H1 (cell line): Measurements from ENCODE around the gene ZNF280C. TPM values are rescaled to one million over a fixed set of nuclear protein-coding genes. Genes with fewer than 3 reads are reported as not detected.
A peak's percentile ranks its signal among the peaks of the same experiment; 100 is the strongest.

Experiments used
- CTCF ChIA-PET: fragments of 300-600 bp; sonication (Branson Sonifier 250); formaldehyde crosslinking; loops from one replicate; lab custom pipeline; 2021; ENCODE audit not compliant: partially characterized antibody; lab: Charles Lee
- POLR2A ChIA-PET: fragments of 300-600 bp; sonication (Branson Sonifier 250); formaldehyde crosslinking; loops from one replicate; lab custom pipeline; 2021; ENCODE audit warnings: inconsistent platforms; ENCODE audit not compliant: partially characterized antibody; lab: Charles Lee
- DNase-seq, 2 experiments: peaks; one replicate each; pipeline versions ENCODE4 v3.0.0 to v3.0.0-alpha.2; 2010 to 2022; ENCODE audit warnings: low spot score in 2 of 2, low read depth in 1 of 2, mixed read lengths in 1 of 2
- FAIRE-seq: peaks from 2 replicates; lab custom pipeline; 2011; peaks lifted over from hg19 to GRCh38; lab: Jason Lieb, UNC
- H2AFZ ChIP-seq: 2 replicates; pipeline ENCODE4 v1.8.1; 2012; ENCODE audit warnings: low read length, inconsistent platforms
- H2AK5ac ChIP-seq: 2 replicates; pipeline ENCODE4 v1.6.1; 2013; ENCODE audit warnings: low read depth, low read length
- H2BK120ac ChIP-seq: replicated peaks from 2 replicates; pipeline ENCODE3; 2013; ENCODE audit warnings: low read depth, low read length, inconsistent platforms
- H2BK12ac ChIP-seq: 2 replicates; pipeline ENCODE4 v1.6.1; 2013; ENCODE audit warnings: low read depth, low read length
- H2BK15ac ChIP-seq: 2 replicates; pipeline ENCODE4 v1.6.1; 2013; ENCODE audit warnings: low read length
- H2BK20ac ChIP-seq: 2 replicates; pipeline ENCODE4 v1.6.1; 2013; ENCODE audit warnings: low read length
- H2BK5ac ChIP-seq: 2 replicates; pipeline ENCODE4 v1.6.1; 2013; ENCODE audit warnings: low read depth, low read length
- H3K14ac ChIP-seq: 2 replicates; pipeline ENCODE4 v1.6.1; 2013; ENCODE audit warnings: inconsistent platforms; ENCODE audit not compliant: insufficient read length
- H3K18ac ChIP-seq: 2 replicates; pipeline ENCODE4 v1.6.1; 2013; ENCODE audit warnings: low read length; ENCODE audit errors: extremely low read depth
- H3K23ac ChIP-seq: 2 replicates; pipeline ENCODE4 v1.6.1; 2013; ENCODE audit warnings: inconsistent platforms; ENCODE audit not compliant: insufficient read length
- H3K23me2 ChIP-seq: 2 replicates; pipeline ENCODE4 v1.6.1; 2013; ENCODE audit warnings: low read depth, low read length
- H3K27ac ChIP-seq: 2 replicates; pipeline ENCODE4 v1.6.1; 2011; ENCODE audit warnings: low read depth, low read length, inconsistent platforms
- H3K27me3 ChIP-seq, 4 experiments: replicated peaks in 1 of 4; 1 replicate in 1 of 4; 2 replicates in 3 of 4; pipeline versions ENCODE4 v1.6.1 to v1.8.1; 2011 to 2013; ENCODE audit warnings: low read length in 3 of 4, mild to moderate bottlenecking in 3 of 4, inconsistent platforms in 2 of 4, mixed read lengths in 2 of 4, moderate library complexity in 1 of 4; ENCODE audit not compliant: control insufficient read depth in 3 of 4, insufficient read depth in 3 of 4; ENCODE audit errors: extremely low read depth in 1 of 4
- H3K36me3 ChIP-seq, 4 experiments: 2 replicates each; pipeline versions ENCODE4 v1.6.1 to v1.8.1; 2011 to 2013; ENCODE audit warnings: mild to moderate bottlenecking in 4 of 4, low read length in 3 of 4, moderate library complexity in 2 of 4, control low read depth in 1 of 4, inconsistent platforms in 1 of 4; ENCODE audit not compliant: insufficient read depth in 4 of 4, control insufficient read depth in 2 of 4
- H3K4ac ChIP-seq: replicated peaks from 2 replicates; pipeline ENCODE3; 2013; ENCODE audit warnings: low read length, low read depth, mixed read lengths, inconsistent platforms; ENCODE audit not compliant: insufficient read length
- H3K4me1 ChIP-seq, 4 experiments: replicated peaks in 1 of 4; 1 replicate in 1 of 4; 2 replicates in 3 of 4; pipeline versions ENCODE4 v1.6.1 to v1.8.1; 2011 to 2013; ENCODE audit warnings: low read length in 3 of 4, inconsistent platforms in 2 of 4, mixed read lengths in 1 of 4; ENCODE audit not compliant: insufficient read depth in 4 of 4, control insufficient read depth in 3 of 4
- H3K4me2 ChIP-seq, 2 experiments: 2 replicates each; pipeline versions ENCODE4 v1.6.1 to v1.8.1; 2011 to 2013; ENCODE audit warnings: low read depth in 2 of 2, low read length in 2 of 2, control low read depth in 1 of 2, inconsistent platforms in 1 of 2, mild to moderate bottlenecking in 1 of 2; ENCODE audit not compliant: insufficient read depth in 1 of 2
- H3K4me3 ChIP-seq, 4 experiments: fragments of 200-600, 300-600 bp in 1 of 4; sonication (generic), shearing (Covaris generic), sonication (Bioruptor Twin) in 1 of 4; 2 replicates each; pipeline versions ENCODE4 v1.5.1 to v1.8.1; 2011 to 2016; ENCODE audit warnings: low read length in 4 of 4, low read depth in 3 of 4, control low read depth in 2 of 4, inconsistent platforms in 2 of 4, mild to moderate bottlenecking in 2 of 4, mixed read lengths in 1 of 4, moderate library complexity in 1 of 4; ENCODE audit not compliant: insufficient read depth in 2 of 4; ENCODE audit errors: extremely low read depth in 1 of 4
- H3K56ac ChIP-seq: replicated peaks from 2 replicates; pipeline ENCODE3; 2013; ENCODE audit warnings: low read depth, mild to moderate bottlenecking, mixed read lengths, low read length, inconsistent platforms; ENCODE audit not compliant: insufficient read length
- H3K79me1 ChIP-seq: 2 replicates; pipeline ENCODE4 v1.6.1; 2013; ENCODE audit warnings: low read depth, low read length, control low read depth
- H3K79me2 ChIP-seq, 2 experiments: 2 replicates each; pipeline versions ENCODE4 v1.6.1 to v1.8.1; 2012 to 2013; ENCODE audit warnings: low read length in 2 of 2, mild to moderate bottlenecking in 2 of 2, inconsistent platforms in 1 of 2; ENCODE audit not compliant: insufficient read depth in 2 of 2, control insufficient read depth in 1 of 2
- H3K9ac ChIP-seq, 4 experiments: replicated peaks in 1 of 4; 1 replicate in 1 of 4; 2 replicates in 3 of 4; pipeline versions ENCODE4 v1.6.1 to v1.8.1; 2011 to 2013; ENCODE audit warnings: low read depth in 3 of 4, low read length in 3 of 4, control low read depth in 2 of 4, mild to moderate bottlenecking in 2 of 4, moderate library complexity in 2 of 4, inconsistent platforms in 1 of 4; ENCODE audit errors: extremely low read depth in 1 of 4
- H3K9me3 ChIP-seq, 2 experiments: 2 replicates each; pipeline versions ENCODE4 v1.6.1 to v1.8.1; 2012 to 2013; ENCODE audit warnings: mild to moderate bottlenecking in 2 of 2, moderate library complexity in 2 of 2, control low read depth in 1 of 2, inconsistent platforms in 1 of 2, low read depth in 1 of 2, low read length in 1 of 2, mixed read lengths in 1 of 2; ENCODE audit not compliant: insufficient read depth in 2 of 2
- H4K20me1 ChIP-seq, 2 experiments: replicated peaks in 1 of 2; 2 replicates each; pipeline versions ENCODE3 to v1.8.1; 2011 to 2013; ENCODE audit warnings: inconsistent platforms in 2 of 2, low read length in 2 of 2, mild to moderate bottlenecking in 1 of 2; ENCODE audit not compliant: insufficient read depth in 2 of 2, control insufficient read depth in 1 of 2
- H4K5ac ChIP-seq: 2 replicates; pipeline ENCODE4 v1.6.1; 2013; ENCODE audit warnings: low read length, low read depth, mixed read lengths, inconsistent platforms; ENCODE audit not compliant: insufficient read length
- H4K8ac ChIP-seq: 2 replicates; pipeline ENCODE4 v1.8.0; 2013; ENCODE audit warnings: mild to moderate bottlenecking, moderate library complexity, low read length, inconsistent platforms; ENCODE audit not compliant: insufficient read depth; ENCODE audit errors: extremely low read depth
- H4K91ac ChIP-seq: replicated peaks from 2 replicates; pipeline ENCODE3; 2013; ENCODE audit warnings: low read length, mixed read lengths, inconsistent platforms; ENCODE audit not compliant: insufficient read length
- BCL11A ChIP-seq, 2 experiments: IDR thresholded peaks; one replicate each; pipeline ENCODE4 v1.6.1; 2011; ENCODE audit warnings: low read depth in 2 of 2, low read length in 2 of 2, mild to moderate bottlenecking in 2 of 2
- BRCA1 ChIP-seq: IDR thresholded peaks from 2 replicates; pipeline ENCODE4 v1.6.1; 2012; ENCODE audit warnings: low read depth, low read length, improper control_type of control experiment
- CHD2 ChIP-seq: IDR thresholded peaks from 2 replicates; pipeline ENCODE4 v1.6.1; 2012; ENCODE audit warnings: low read length, improper control_type of control experiment
- CREB1 ChIP-seq: IDR thresholded peaks from 2 replicates; pipeline ENCODE4 v1.6.1; 2012; ENCODE audit warnings: inconsistent platforms
- EP300 ChIP-seq, 2 experiments: IDR thresholded peaks; 1 replicate in 1 of 2; 2 replicates in 1 of 2; pipeline ENCODE4 v1.6.1; 2011 to 2012; ENCODE audit warnings: low read depth in 2 of 2, low read length in 2 of 2, mild to moderate bottlenecking in 2 of 2, borderline replicate concordance in 1 of 2, inconsistent platforms in 1 of 2, moderate library complexity in 1 of 2
- HDAC6 ChIP-seq: IDR thresholded peaks from one replicate; pipeline ENCODE4 v1.7.1; 2012; ENCODE audit warnings: low read depth, mild to moderate bottlenecking, inconsistent platforms, low read length, moderate library complexity
- NANOG ChIP-seq: IDR thresholded peaks from 2 replicates; pipeline ENCODE4 v1.6.1; 2011; ENCODE audit warnings: low read length, low read depth, mild to moderate bottlenecking, inconsistent platforms; ENCODE audit not compliant: insufficient read depth, poor library complexity, severe bottlenecking
- SAP30 ChIP-seq: fragments of 300-600 bp; sonication (generic); IDR thresholded peaks from 2 replicates; pipeline ENCODE4 v1.7.1; 2012; ENCODE audit warnings: low read length, moderate library complexity, mild to moderate bottlenecking, inconsistent platforms; ENCODE audit not compliant: insufficient read depth, insufficient replicate concordance
- TBP ChIP-seq: IDR thresholded peaks from 2 replicates; pipeline ENCODE4 v1.6.1; 2011; ENCODE audit warnings: low read depth, low read length, improper control_type of control experiment
- WGBS, 2 experiments: shearing (Covaris generic) in 1 of 2; methylation state at CpG; one replicate each; pipeline versions ENCODE4 v1.1.6 to v1.1.7; 2013 to 2015; ENCODE audit warnings: low lambda C conversion rate in 2 of 2, mixed read lengths in 2 of 2, inconsistent platforms in 1 of 2, low coverage in 1 of 2, missing lambda C conversion rate in 1 of 2; ENCODE audit not compliant: insufficient replicate concordance in 2 of 2, insufficient coverage in 1 of 2, insufficient read length in 1 of 2; ENCODE audit errors: extremely low coverage in 1 of 2, missing lambda C conversion rate in 1 of 2; 5-methylcytosine and 5-hydroxymethylcytosine counted together
- polyA plus RNA-seq, 7 experiments: library from polyadenylated mRNA; depleted of rRNA in 3 of 7; stranded (reverse) in 5 of 7; unstranded in 2 of 7; fragments of >200 nt in 5 of 7; fragments of 200-250 nt in 2 of 7; gene quantifications; 1 replicate in 5 of 7; 2 replicates in 1 of 7; 4 replicates in 1 of 7; pipeline versions ENCODE4 v1.2.1 to v1.2.3, GENCODE V29; 2011 to 2013; ENCODE audit warnings: missing spikeins in 2 of 7, mixed read lengths in 2 of 7
- total RNA-seq: library from RNA; stranded (reverse); fragmentation: NEBNext Ultra II Directional; extraction: Animal tissue kit (Norgen Biotek cat#: 25700); gene quantifications from 2 replicates; pipeline ENCODE4 v1.2.1, GENCODE V29; 2021
- TF ChIP-seq, protein P1 (sequence below): IDR thresholded peaks from 2 replicates; pipeline ENCODE4 v1.6.1; 2012; ENCODE audit warnings: low read length, inconsistent platforms

Gene ZNF280C
- total and polyA plus RNA-seq, 2 of the 8 experiments (the other 6 are each of a cell fraction or from before 2014, with no cell fraction given) = 8.4 to 13.4 TPM

DNA sequence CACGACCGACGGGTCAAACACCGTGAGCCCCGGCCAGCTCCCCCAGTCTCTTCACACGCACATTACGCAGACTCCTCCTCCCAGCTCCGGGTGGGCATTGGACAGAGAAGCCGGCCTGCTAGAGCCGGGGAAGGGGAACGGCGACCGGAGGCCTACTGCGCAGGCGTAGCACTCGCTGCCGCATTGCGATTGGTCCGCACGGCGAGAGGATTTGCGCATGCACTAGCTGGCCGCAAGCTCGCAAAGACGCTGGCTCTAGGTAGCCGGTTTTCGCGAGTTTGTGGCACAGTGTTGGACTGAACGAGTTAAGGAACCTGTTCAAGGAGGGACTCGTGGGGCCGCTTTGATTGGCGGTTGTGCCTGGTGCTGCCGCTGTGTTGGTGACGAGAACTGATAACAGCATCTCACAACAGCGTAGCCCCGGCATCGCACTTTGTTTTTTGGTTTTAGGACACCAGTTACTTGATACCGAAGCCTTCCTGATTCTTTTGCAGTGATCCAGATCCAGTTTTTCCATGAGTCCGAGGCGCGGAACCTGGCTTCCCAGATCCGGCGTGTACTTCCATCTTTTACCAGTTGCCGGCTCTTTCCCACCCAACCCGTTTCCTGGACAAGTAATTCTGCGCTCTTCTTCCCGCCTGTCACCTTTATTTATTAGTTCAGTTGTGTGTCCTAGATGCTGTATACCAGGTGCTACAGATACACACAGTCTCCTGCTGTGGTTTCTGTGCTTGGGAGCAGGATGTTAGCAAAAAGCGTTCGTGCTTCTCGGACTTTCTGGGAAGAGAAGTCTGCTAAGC lies 102.8 kb downstream of the ZNF280C start, which contains the start of gene AIFM1:
AIFM1 (minus strand) TSS at position 139 of the 800 bp plus-strand sequence. CDS start 185 bp downstream, outside the sequence.
- FAIRE-seq (peak; percentile 13), DNase-seq (peak; percentile 82 to 83)
- no peak within 1 kb of the TSS for H4K91ac ChIP-seq
- CTCF ChIA-PET = no interaction called here
- H2BK12ac ChIP-seq = 0 out of 2 replicates have a peak within 1 kb of the TSS, but pooled peaks have one; percentile 60
- H2BK5ac ChIP-seq = peak within 1 kb of the TSS; percentile 96
- peak within 1 kb of the TSS; percentile 83 for H4K5ac ChIP-seq
- peak within 1 kb of the TSS; percentile 96 for H2AFZ ChIP-seq
- H3K18ac ChIP-seq = peak within 1 kb of the TSS; percentile 83
- H3K27me3 ChIP-seq = no peaks in the 10 kb centered on the region
- no peaks in the 10 kb centered on the region for H3K9me3 ChIP-seq
- H3K4ac ChIP-seq = no peak within 1 kb of the TSS
- H3K79me1 ChIP-seq = 0 out of 2 replicates have a peak, but pooled peaks cover 2% of the 10 kb centered on the region
- no peak within 1 kb of the TSS for H2BK15ac ChIP-seq
- peaks cover 2% of the 10 kb centered on the region; the same call in 1 of the 2 replicates for H3K23me2 ChIP-seq
- peak within 1 kb of the TSS; percentile 84 for H3K27ac ChIP-seq
- H2AK5ac ChIP-seq = no peak within 1 kb of the TSS
- H4K20me1 ChIP-seq = no peaks in the 10 kb centered on the region
- no peaks in the 10 kb centered on the region for H3K36me3 ChIP-seq
- H3K4me2 ChIP-seq = peak within 1 kb of the TSS; percentile 67 to 82
- H3K4me3 ChIP-seq = peak within 1 kb of the TSS; percentile 68 to 82 (median 76)
- no peak within 1 kb of the TSS for H3K23ac ChIP-seq
- peak within 1 kb of the TSS; percentile 69 for H3K56ac ChIP-seq
- H4K8ac ChIP-seq = peak within 1 kb of the TSS; percentile 94
- no peak within 1 kb of the TSS for H2BK120ac ChIP-seq
- POLR2A ChIA-PET = interaction anchor here (0.6 to 1.2 kb wide), 2 partner anchors 8 to 554 kb away, joined by 3 read pairs; no protein-coding TSS in a partner anchor
- 2% methylated on average over 48 of the region's 50 CpGs; no CpG with 5 or more reads in 1 of the 2 experiments for WGBS, 2 experiments
- no peak within 1 kb of the TSS for H3K14ac ChIP-seq
- H3K9ac ChIP-seq = peak within 1 kb of the TSS; percentile 63 to 74 (median 72)
- peaks cover 0 to 12% of the 10 kb centered on the region in 2 experiments; a peak in 2 of 4 replicates for H3K79me2 ChIP-seq
- peaks cover 0 to 6% (median 0%) of the 10 kb centered on the region in 4 experiments; a peak in 4 of 7 replicates for H3K4me1 ChIP-seq
- no peak within 1 kb of the TSS for H2BK20ac ChIP-seq
- TF ChIP-seq BRCA1 = no peak
- no peak for TF ChIP-seq CHD2
- TF ChIP-seq, protein P1, sequence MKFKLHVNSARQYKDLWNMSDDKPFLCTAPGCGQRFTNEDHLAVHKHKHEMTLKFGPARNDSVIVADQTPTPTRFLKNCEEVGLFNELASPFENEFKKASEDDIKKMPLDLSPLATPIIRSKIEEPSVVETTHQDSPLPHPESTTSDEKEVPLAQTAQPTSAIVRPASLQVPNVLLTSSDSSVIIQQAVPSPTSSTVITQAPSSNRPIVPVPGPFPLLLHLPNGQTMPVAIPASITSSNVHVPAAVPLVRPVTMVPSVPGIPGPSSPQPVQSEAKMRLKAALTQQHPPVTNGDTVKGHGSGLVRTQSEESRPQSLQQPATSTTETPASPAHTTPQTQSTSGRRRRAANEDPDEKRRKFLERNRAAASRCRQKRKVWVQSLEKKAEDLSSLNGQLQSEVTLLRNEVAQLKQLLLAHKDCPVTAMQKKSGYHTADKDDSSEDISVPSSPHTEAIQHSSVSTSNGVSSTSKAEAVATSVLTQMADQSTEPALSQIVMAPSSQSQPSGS = peak; percentile 60; the same call in 1 of the 2 replicates
- no peak for TF ChIP-seq HDAC6
- TF ChIP-seq CREB1 = no peak
- TF ChIP-seq NANOG = no peak
- TF ChIP-seq TBP = peak; percentile 41
- TF ChIP-seq SAP30 = no peak
- no peak for TF ChIP-seq EP300 (IDR thresholded peaks at IDR 0.05; ENCODE audit: borderline replicate concordance in 1 of 2, low read depth in 2 of 2, low read length in 2 of 2)
- TF ChIP-seq BCL11A (IDR thresholded peaks at IDR 0.05; ENCODE audit: low read depth in 2 of 2, low read length in 2 of 2) = no peak
